Umbilical cord (tissue), 2 donors: ENCODE measurements around the gene BTG1. TPM values are rescaled to one million over a fixed set of nuclear protein-coding genes. Genes with fewer than 3 reads are reported as not detected.

Experiments used
- DNase-seq: peaks from one replicate; pipeline ENCODE4 v3.0.0-alpha.2; 2015; ENCODE audit warnings: low spot score
- total RNA-seq: library from RNA; depleted of rRNA; stranded (reverse); fragments of >200 nt; gene quantifications from one replicate; pipeline ENCODE4 v1.2.3, GENCODE V29; 2014; ENCODE audit warnings: low replicate concordance; ENCODE audit not compliant: insufficient read depth

BTG1 gene
- total RNA-seq, 1 donor from 2014 or later = 26.7 TPM

GRCh38 chr12:92133795-92134637, 11.6 kb downstream of the BTG1 start:
- DNase-seq = no peak

DNA sequence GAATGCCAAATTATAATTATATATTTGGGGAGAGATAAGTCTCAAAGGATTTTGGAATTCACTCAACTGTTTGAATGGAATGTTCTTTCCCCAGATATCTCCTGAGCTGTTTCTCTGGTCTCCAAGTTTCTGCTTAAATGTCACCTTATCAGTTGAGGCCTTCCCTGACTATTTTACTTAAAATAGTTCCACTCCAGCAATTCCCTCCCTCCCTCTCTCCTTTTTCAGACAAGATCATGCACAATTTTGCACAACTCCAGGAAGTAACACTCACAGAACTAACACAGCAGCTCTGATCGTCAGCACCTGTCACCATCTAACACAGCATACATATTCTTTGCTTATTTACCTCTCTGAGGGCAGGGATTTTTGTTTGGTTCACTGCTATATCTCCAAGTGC, 12.5 kb downstream of the BTG1 start:
- peak; percentile 28 for DNase-seq

DNA sequence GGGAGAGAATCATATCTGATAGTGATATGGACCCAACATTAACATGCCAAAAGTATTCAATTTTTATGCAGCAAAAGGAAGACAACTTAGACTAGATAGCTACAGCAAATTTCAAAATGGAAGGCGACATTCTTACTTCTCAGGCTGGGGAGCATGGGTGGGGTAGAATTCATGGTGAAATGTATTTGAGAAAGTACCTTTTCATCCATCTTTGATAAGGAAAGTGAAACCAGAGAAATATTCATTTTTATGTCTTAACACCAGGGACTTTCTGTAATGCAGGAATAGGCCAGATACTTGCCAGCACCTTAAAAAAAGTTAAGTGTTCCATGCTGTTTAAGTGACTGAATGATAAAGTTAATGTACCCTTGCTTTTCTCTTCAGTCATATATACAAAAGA, 13.4 kb downstream of the BTG1 start:
- no peak for DNase-seq

- DNase-seq = no peak
Observed at GRCh38 chr12:92130999-92131398, 14.6 kb downstream of the BTG1 start.

DNA sequence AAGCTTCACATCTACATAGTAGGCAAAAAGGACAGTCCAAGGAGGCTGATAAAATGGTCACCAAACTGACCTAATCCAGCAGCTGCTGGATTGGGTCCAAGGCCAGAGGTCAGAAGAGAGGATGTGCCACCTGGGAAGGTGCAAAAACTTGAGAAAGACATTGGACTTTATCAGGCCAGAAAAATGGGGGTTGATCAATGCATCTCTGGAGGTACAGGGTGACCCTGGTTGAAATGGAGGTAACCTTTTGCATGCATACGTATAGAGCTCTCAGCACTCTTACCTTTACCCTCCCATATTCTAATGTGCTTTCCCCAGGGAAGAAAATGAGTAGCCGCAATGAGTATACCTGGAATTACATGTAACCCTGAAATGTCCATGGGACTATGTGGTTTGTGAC, 16.0 kb downstream of the BTG1 start:
- no peak for DNase-seq

GRCh38 chr12:92128612-92129011, 17.0 kb downstream of the BTG1 start:
- DNase-seq = no peak

GRCh38 chr12:92124689-92125029, 21.0 kb downstream of the BTG1 start:
- DNase-seq = no peak

DNA sequence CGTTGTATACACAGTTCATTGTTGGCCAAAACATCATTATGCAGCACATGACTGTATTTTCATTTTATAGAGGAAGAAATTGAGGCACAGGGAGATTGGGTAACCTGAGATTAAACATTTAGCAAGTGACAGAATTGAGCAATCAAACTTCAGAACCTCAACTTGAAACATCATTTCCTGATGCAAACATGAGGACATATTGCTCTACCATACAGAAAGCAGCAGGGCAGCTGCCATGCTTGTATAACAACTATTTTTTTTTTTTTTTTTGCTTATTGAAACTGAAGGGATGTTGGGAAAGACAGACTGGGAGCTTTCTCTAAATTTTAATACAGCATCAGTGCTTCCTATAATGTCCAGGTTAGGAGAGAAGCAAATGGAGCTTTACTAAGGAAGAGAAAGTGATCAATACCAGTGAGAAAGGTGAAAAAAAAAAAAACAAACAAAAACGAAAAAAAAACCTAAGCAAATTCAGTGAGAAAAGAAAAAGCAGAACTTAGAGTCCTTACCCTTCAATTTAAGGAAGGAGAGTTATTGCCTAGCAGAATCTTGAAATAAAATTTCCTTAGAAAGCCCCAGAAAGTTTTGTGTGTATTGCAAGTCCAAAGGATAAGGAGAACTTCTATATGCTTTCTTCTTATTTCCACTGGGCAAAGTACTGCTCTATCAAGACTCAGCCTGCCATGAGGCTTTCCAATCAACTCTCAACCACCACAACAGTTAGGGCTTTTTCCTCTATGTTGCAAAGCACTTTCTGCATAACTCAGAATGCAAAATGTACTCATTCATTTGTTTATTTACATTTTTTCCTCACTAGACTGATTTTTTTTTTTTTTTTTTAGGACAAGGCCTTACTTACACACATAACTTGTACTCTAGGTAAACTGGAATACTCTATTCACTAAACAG, 21.6 kb downstream of the BTG1 start:
- no peak for DNase-seq

- no peak for DNase-seq
Observed at GRCh38 chr12:92122941-92123779, 22.5 kb downstream of the BTG1 start.

GRCh38 chr12:92121826-92122225, 23.8 kb downstream of the BTG1 start:
- no peak for DNase-seq

DNA sequence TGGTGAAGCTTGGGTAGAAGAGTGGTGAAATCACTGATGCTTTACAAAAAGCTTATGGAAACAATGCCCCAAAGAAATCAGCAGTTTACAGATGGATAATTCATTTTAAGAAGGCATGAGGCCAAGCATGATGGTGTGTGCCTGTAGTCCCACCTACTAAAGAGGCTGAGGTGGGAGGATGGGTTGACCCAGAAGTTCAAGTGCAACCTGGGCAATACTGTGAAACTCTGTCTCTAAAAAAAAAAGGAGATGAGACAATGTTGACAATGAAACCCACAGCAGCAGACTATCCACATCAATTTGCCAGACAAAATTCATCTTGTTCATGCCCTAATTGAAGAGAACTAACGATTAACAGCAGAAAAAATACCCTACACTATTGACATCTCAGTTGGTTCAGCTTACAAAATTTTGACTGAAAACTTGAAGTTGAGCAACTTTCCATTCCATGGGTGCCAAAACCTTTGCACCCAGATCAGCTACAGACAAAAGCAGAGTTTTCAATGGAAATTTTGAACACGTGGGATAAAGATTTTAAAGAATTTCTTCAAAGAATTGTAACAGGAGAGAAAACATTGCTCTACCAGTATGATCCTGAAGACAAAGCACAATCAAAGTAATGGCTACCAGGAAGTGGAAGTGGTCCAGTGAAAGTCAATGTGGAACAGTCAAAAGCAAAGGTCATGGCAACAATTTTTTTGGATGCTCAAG, 26.7 kb downstream of the BTG1 start:
- no peak for DNase-seq

DNA sequence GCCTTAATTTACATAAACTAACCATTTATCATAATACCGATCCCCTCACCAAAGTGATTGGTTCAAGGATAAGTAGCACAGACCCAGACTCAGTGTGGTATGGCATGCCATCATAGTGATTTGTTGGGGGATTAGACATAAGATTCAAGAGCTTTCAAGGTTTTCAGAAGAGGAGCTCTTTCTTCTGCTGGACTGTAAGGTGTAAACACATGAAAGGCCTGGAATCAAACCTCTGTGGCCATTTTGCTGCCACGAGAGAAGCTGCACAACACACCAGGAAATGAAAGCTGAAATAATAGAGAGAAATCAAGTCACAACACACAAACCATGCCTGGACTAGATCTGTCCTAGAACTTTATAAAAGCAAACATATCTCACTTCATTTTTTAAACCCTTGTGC, 30.8 kb downstream of the BTG1 start:
- no peak for DNase-seq

DNA sequence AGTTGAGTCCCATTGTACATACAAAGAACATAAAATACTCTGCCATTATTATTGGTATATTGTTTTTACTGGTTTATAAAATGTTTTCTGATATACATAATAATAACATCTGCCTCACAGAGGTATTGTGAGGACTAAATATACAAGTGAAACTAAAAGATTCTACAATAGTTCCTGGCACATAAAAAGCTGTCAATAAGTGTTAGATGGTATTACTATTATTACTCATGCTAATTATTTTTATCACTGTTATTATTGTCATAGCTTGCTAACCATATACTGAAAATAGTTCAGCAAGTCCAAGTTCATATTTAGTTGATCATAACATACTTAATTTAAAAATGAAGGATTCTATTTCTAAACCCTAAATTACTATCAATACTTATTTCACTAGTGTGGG, 34.4 kb downstream of the BTG1 start:
- DNase-seq = no peak

GRCh38 chr12:92110083-92110640, 35.5 kb downstream of the BTG1 start:
- no peak for DNase-seq

DNA sequence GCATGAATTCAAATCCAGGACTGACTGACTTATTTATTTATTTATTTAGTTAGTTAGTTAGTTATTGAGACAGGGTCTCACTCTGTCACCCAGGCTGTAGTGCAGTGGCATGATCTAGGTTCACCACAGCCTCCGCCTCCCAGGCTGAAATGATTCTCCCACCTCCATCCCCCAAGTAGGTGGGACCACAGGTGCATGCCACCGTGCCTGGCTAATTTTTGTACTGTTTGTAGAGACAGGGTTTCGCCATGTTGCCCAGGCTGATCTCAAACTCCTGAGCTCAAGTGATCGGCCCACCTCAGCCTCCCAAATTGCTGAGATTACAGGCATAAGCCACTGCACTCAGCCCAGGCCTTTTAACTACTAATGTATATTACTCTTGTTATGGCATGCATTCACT, 36.0 kb downstream of the BTG1 start:
- no peak for DNase-seq

DNA sequence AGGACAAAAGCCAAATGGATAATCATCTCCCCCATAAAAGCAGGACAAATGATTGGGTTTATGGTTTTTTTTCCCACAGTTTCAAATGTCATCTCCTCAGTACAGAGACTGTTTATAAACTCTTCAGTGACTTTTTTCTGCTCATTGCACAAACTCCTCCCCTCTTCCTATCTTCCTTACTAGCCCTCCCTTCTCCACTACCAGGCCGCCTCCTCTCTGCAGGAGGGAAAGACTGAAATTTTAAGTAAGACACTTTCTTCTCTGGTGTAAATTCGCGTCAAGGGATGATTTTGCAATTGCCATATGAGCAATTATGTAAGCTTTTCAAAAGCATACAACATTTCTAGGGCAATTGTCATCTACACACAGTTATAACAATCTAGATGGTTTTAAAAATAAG, 37.0 kb downstream of the BTG1 start:
- DNase-seq = peak; percentile 20

GRCh38 chr12:92107621-92108131, 38.0 kb downstream of the BTG1 start:
- no peak for DNase-seq

- DNase-seq = no peak
Observed at GRCh38 chr12:92107094-92107493, 38.6 kb downstream of the BTG1 start.

DNA sequence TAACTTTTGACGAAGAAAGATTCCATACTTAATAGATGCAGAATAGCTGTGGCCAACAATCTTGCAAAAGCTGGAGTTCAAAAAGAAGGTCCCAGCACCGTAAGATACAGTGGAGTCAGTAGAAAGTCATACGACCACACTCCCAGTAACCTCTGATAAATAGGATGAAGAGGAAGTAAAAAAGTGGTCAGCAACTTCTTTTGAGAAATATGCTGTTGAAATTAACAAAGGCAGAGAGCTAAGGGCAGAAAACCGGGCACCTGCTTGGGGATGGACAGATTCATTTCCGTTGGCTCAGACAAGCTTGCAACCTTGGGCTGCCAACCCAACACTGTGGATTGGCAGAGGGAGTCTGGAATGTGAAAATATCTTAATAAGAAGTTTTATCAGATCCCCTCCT, 40.0 kb downstream of the BTG1 start:
- DNase-seq = no peak

DNA sequence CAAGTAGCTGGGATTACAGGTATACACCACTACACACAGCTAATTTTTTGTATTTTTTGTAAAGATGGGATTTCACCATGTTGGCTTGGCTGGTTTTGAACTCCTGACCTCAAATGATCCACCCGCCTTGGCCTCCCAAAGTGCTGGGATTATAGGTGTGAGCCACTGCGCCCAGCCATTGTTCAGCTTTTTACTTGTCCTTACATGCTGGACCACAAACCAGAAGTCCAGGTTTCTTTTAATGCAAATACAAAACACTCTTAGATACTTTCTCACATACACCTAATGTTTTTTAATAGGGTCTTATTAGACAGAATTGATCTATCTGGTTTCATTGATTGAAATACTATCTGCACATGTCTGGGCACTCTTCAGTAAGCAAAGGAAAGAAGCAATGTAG, 40.5 kb downstream of the BTG1 start:
- DNase-seq = no peak

- no peak for DNase-seq
Observed at GRCh38 chr12:92102606-92103005, 43.0 kb downstream of the BTG1 start.
